ENCODE measurements around the gene DAZ4. TPM values are rescaled to one million over a fixed set of nuclear protein-coding genes. Genes with fewer than 3 reads are reported as not detected.
"Not testable (repeated sequence)": the region's sequence is repeated elsewhere in the genome, so short reads cannot be mapped to it uniquely, and the experiment has no call there.

Gene DAZ4
- 0.04 and 0.07 TPM in 2 replicates for total RNA-seq (2014; rRNA removed; shearing (Covaris generic))
- polyA plus RNA-seq (2016; fragmentation: Nextera tagmentation; extraction: Ambion mirVana): not detected in 2 replicates
- long read RNA-seq: 0 reads

- H3K27ac Mint-ChIP-seq, ATAC-seq, H3K4me3 Mint-ChIP-seq: not testable (repeated sequence)
These were observed at the start of gene DAZ4 for GRCh38 chrY:24833619-24834018. Gene DAZ4, plus strand, starts transcription at chrY:24833919. Its CDS starts 208 bp downstream, at chrY:24834127.

GRCh38 chrY:24813293-24813692 lies 20.4 kb upstream of the DAZ4 start, which contains the start of gene DAZ3:
Gene DAZ3, minus strand, starts transcription at chrY:24813393. Its CDS starts 208 bp downstream, at chrY:24813185.
- H3K9me2 ChIP-seq (ENCODE audit: insufficient read depth); H3K9me3 Mint-ChIP-seq; H3K27me3 ChIP-seq (ENCODE audit: insufficient read depth); H3K4me1 Mint-ChIP-seq; H3K4me3 Mint-ChIP-seq; H3K27me3 Mint-ChIP-seq (ENCODE audit: insufficient read depth, low read depth, poor library complexity); H3K4me3 ChIP-seq; ATAC-seq; H4K20me1 ChIP-seq (replicated peaks; ENCODE audit: insufficient read depth); H3F3A ChIP-seq (replicated peaks; ENCODE audit: low read depth); H3K36me3 Mint-ChIP-seq (ENCODE audit: low read depth); H3K27ac ChIP-seq (ENCODE audit: low read depth); DNase-seq (ENCODE audit: low spot score); H3K36me3 ChIP-seq (ENCODE audit: insufficient read depth); H3K4me2 ChIP-seq; H3K4me1 ChIP-seq (ENCODE audit: insufficient read depth); H2AFZ ChIP-seq; H3K27ac Mint-ChIP-seq; H3K79me2 ChIP-seq (replicated peaks; ENCODE audit: insufficient read depth): not testable (repeated sequence)

More at GRCh38 chrY:24833619-24834018, at the start of gene DAZ4:
- not testable (repeated sequence) for H3K36me3 Mint-ChIP-seq (ENCODE audit: low read depth); H3K27ac ChIP-seq (ENCODE audit: low read depth); H3K79me2 ChIP-seq (replicated peaks; ENCODE audit: insufficient read depth); H3K4me1 ChIP-seq (ENCODE audit: insufficient read depth); H3K36me3 ChIP-seq (ENCODE audit: insufficient read depth); H3K9me2 ChIP-seq (ENCODE audit: insufficient read depth); H2AFZ ChIP-seq; DNase-seq (ENCODE audit: low spot score); H3K4me3 ChIP-seq; H3F3A ChIP-seq (replicated peaks; ENCODE audit: low read depth); H4K20me1 ChIP-seq (replicated peaks; ENCODE audit: insufficient read depth); H3K9me3 Mint-ChIP-seq; H3K27me3 ChIP-seq (ENCODE audit: insufficient read depth); H3K4me2 ChIP-seq; H3K4me1 Mint-ChIP-seq; H3K27me3 Mint-ChIP-seq (ENCODE audit: insufficient read depth, low read depth, poor library complexity)

- H3K9me3 Mint-ChIP-seq, H3K27ac Mint-ChIP-seq, H3K4me3 Mint-ChIP-seq: not testable (repeated sequence)
These were observed 11.9 kb upstream of the DAZ4 start for GRCh38 chrY:24821836-24822235.

GRCh38 chrY:24824184-24824879 lies 9.4 kb upstream of the DAZ4 start:
- H4K20me1 ChIP-seq (replicated peaks; ENCODE audit: insufficient read depth); H3K36me3 Mint-ChIP-seq (ENCODE audit: low read depth): not testable (repeated sequence)

More at GRCh38 chrY:24821836-24822235, 11.9 kb upstream of the DAZ4 start:
- not testable (repeated sequence) for H3K36me3 Mint-ChIP-seq (ENCODE audit: low read depth); H3K79me2 ChIP-seq (replicated peaks; ENCODE audit: insufficient read depth); ATAC-seq; H3K9me2 ChIP-seq (ENCODE audit: insufficient read depth); H3K4me3 ChIP-seq; H4K20me1 ChIP-seq (replicated peaks; ENCODE audit: insufficient read depth); H3K4me2 ChIP-seq; H3K27me3 Mint-ChIP-seq (ENCODE audit: insufficient read depth, low read depth, poor library complexity); H3F3A ChIP-seq (replicated peaks; ENCODE audit: low read depth); H3K4me1 Mint-ChIP-seq; H3K27ac ChIP-seq (ENCODE audit: low read depth); H3K27me3 ChIP-seq (ENCODE audit: insufficient read depth); DNase-seq (ENCODE audit: low spot score); H3K36me3 ChIP-seq (ENCODE audit: insufficient read depth); H2AFZ ChIP-seq; H3K4me1 ChIP-seq (ENCODE audit: insufficient read depth)

GRCh38 chrY:24825069-24825468 lies 8.7 kb upstream of the DAZ4 start:
- not testable (repeated sequence) for ATAC-seq; H3K27me3 Mint-ChIP-seq (ENCODE audit: insufficient read depth, low read depth, poor library complexity); H3K4me1 ChIP-seq (ENCODE audit: insufficient read depth); H3K4me1 Mint-ChIP-seq; H3K4me3 ChIP-seq; DNase-seq (ENCODE audit: low spot score); H3K36me3 Mint-ChIP-seq (ENCODE audit: low read depth); H3K9me3 Mint-ChIP-seq; H3K27me3 ChIP-seq (ENCODE audit: insufficient read depth); H3K9me2 ChIP-seq (ENCODE audit: insufficient read depth); H3K4me2 ChIP-seq; H3K27ac ChIP-seq (ENCODE audit: low read depth); H3K79me2 ChIP-seq (replicated peaks; ENCODE audit: insufficient read depth); H3K36me3 ChIP-seq (ENCODE audit: insufficient read depth); H2AFZ ChIP-seq; H3K27ac Mint-ChIP-seq; H3F3A ChIP-seq (replicated peaks; ENCODE audit: low read depth); H3K4me3 Mint-ChIP-seq; H4K20me1 ChIP-seq (replicated peaks; ENCODE audit: insufficient read depth)

More at GRCh38 chrY:24824184-24824879, 9.4 kb upstream of the DAZ4 start:
- H3K9me3 Mint-ChIP-seq; H3K79me2 ChIP-seq (replicated peaks; ENCODE audit: insufficient read depth); H3F3A ChIP-seq (replicated peaks; ENCODE audit: low read depth); H3K27me3 ChIP-seq (ENCODE audit: insufficient read depth); DNase-seq (ENCODE audit: low spot score); H3K9me2 ChIP-seq (ENCODE audit: insufficient read depth); H3K4me1 Mint-ChIP-seq; H3K27ac Mint-ChIP-seq; ATAC-seq; H3K27ac ChIP-seq (ENCODE audit: low read depth); H3K4me3 ChIP-seq; H3K4me1 ChIP-seq (ENCODE audit: insufficient read depth); H3K36me3 ChIP-seq (ENCODE audit: insufficient read depth); H3K4me2 ChIP-seq; H2AFZ ChIP-seq; H3K27me3 Mint-ChIP-seq (ENCODE audit: insufficient read depth, low read depth, poor library complexity); H3K4me3 Mint-ChIP-seq: not testable (repeated sequence)

All from GM23338 (cell line).